CD4-positive, alpha-beta T cell treated with Interleukin-17A for 1 hour (primary cell): Measurements from ENCODE around the gene CDC45.
A peak's percentile ranks its signal among the peaks of the same experiment; 100 is the strongest.

Experiments used
- DNase-seq: peaks from one replicate; pipeline ENCODE4 v3.0.0-alpha.2; 2020

CDC45 gene

DNA sequence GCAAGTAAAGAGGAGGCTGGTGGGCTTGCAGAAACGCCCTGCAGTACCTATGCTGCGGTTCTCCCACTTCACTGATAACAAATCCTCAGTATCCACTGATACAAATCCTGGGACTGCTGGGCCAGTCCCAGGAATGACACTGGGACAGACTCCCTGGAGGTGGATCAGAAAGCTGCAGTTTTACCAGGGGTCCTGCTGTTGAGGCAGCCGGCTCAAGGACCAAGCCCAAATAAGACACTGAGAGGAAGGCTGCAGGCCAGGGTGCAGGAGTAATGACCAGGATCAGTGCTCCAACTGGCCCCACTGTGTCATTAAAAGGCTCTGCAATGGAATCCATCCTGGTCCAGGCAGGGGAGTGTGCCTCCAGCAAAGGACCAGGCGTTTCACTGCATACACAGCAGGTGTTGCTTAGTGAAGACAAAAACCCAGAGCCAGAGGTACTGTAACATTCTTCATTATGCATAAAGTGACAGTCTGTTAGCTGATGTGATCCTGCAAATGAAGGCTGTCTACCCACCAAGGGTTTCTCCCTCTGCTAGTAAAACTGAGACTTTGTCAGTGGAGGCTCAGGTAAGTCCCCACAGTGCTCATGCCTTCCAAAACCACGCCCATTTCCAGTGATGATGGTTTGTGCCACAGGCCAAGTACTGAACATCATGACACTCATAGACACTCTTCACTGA, 30.8 kb upstream of the CDC45 start:
- peak; percentile 13 for DNase-seq

DNA sequence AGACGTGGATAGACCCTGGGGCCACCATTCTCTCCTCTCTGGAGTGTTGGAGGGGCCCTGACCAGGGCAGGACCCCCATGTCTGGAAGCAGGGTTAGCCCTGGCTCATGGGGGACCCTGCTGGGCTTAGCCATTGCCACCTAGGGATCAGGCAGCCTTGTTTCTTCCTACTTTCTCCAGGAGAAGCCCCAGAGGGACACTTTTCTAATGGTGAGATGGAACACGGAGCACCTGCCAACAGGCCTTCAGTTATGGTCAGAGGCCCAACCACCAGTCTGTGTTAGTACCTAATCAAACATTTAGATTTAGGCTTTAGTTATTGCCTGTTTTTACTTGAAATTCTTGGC, 30.3 kb upstream of the CDC45 start:
- no peak for DNase-seq

DNA sequence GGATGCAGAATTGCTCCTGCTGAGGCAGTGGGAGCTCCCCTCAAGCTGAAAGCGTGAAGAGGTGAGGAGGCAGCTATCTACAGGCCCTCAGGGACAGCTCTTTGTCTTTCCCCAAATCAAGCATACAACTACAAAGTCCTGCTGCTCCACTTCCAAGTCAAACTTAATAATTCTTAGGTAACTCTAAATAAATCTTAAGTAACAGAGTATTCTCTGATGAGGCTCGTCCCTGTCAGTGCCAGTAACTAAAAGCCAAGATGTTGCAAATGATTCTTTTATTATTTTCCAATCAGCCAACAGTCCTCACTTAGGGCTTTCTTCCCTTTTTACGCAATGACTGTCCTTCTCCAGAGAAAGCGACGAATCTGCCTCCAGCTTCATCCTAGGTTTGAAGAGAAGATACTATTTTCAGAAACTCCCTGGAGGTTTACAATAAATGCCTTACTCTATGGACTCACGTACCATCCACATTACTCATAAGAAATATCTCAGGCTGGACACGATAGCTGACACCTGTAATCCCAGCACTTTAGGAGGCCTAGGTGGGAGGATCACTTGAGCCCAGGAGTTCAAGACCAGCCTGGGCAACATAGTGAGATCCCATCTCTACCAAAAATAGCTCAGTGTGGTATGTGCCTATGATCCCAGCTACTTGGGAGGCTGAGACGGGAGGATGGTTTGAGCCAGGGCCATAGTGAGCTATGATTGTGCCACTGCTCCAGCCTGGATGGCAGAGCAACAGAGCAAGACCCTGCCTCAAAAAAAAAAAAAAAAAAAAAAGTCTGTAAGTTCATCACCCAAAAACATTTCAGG, 29.2 kb upstream of the CDC45 start:
- DNase-seq, result no peak

DNA sequence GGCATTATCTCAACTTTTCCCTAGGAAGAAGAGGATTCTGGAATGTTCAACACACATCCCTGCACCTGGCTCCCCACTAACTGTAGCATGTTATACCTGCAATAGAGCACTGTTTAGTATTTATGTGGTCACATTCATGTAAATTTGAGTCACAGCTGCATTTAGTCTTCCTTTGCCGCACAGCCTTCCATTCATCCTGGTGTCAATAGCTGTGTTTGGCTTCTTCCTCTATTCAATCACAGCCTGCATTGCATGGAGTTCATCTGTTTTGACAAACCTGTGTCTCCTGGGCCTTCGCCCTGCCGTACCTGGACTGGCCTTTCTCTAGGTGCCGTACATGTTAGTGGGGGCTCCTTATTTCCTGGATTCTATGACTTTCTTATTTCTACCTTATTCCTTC, 28.1 kb upstream of the CDC45 start:
- no peak for DNase-seq

DNA sequence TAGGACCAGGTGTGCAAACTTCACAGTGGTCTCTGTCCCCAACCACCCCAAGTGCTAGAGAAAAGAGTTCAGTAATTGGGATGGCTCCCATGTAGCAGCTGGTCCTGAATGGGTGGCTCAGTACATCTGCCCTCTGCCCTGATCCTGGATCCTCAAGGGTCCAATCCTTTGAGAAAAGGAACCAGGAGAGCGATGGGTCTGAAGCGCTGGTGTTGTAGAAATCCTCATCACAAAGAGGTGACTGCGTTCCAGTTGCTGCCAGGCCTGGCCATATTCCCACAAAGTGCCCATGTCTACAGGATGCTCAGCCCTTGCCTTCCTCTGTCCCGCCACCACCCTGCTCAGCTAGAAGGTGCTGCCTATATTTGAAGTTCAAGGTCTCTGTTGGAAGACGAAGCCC, 26.0 kb upstream of the CDC45 start:
- DNase-seq, result no peak

DNA sequence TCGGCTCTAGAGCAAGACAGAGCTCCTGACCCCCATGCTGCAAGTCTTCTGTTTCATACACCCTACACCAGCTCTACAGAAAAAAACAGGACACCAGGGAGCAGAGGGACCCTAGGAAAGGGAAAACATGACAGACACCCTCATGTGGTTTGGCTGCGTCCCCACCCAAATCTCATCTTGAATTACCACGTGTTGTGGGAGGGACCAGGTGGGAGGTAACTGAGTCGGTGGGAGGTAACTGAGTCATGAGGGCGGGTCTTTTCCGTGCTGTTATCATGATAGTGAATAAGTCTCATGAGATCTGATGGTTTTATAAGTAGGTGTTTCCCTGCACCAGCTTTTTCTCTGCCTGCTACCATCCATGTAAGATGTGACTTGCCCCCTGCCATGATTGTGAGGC, 25.6 kb upstream of the CDC45 start:
- no peak for DNase-seq

DNA sequence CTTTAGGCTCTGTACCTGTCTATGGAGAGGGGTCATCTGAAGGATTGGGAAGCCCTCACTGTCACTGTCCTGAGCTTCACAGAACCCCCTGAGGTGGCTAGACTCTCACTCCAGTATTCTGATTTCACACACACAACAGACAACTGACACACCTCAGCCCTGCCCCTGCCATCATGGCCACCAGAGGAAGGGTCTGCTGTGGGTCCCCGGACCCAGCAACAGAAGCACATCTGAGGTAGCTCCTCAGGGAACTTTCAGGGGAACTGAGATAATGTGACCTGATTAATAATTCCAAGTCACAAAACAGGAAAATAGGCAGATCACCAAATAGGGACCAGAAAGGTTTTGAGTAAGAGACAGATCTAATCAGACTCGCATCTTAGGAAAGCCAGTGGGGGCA, 24.7 kb upstream of the CDC45 start:
- DNase-seq, result no peak

DNA sequence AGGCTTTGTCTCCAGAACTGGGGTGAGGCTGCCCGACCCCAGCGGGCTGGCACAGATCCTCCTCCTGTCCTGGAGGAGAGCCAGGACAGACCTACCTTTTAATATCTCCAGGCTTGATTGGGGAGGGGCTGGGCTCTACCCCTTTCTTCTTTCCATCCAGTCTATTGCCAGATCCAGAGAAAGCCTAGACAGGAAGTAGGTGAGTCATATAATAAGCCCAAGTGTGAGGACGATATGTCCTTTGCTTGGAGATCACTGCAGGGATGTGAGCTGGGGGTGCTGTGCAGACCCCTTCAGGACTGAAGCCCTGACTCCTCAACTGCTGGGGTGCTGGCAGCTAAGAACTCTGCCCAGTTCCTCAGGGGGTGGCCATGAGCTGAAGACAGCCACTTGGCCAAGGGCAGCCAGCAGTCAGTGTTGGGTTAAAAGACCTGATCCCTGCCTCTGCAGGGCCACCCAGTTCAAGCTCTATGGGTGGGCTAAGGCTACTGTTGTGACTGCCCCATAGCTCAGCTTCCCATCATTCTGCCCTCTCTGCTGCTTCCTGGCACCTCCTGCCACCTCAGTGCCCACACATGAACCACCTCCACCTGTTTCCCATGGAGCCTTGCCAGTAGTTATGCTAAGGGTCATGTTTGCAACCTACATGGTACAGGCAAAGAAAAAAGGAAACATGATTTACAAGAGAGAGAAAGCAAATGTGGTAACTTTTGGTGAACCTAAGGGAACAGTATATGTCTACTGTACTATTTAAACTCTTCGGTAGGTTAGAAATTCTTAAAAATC, 23.9 kb upstream of the CDC45 start:
- DNase-seq, result no peak

DNA sequence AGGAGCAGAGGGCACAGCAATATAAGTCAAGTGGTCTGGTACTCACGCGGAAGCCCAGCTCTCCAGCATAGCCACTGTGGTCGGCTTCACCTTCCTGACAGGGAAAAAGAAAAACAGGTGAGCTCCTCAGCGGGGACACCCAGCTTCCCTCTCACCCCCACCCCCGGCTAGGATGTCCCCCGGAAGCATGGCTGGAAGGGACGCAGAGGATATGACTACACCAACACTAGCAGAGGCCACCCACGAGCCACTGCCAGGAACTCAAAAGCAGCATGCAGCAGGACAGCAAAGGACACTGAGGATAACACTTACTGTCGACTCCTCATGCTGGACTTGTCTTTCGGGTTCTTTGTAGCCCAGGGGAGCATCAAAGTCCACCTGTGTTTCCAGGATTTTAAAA, 23.2 kb upstream of the CDC45 start:
- DNase-seq, result no peak

DNA sequence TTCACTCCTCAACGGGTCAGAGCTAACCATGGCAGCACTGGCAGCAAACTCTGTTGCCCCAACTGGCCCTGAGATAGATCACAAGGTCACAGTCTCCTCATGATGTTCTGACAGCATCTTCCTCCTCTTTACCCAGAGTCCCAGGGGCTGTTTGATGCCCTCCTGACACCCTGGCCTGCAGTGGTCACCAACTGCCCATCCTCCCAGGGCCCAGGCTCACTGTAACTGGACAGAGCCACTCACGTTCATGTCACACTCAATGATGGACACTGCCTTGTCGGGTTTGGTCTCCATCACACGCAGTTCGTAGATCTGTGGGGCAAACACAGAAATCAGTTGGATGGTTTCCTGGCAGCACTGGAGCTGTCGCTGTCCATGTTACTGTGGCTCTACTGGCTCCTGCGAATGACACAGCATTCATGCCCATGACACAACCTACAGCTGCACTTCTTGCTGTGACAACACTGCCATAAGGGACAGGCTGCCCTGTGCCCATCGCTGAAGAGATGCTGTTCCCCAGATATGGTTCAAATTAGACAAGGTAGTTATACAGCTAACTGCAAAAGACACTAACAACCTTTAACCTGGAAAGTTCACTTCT, 21.8 kb upstream of the CDC45 start:
- no peak for DNase-seq

DNA sequence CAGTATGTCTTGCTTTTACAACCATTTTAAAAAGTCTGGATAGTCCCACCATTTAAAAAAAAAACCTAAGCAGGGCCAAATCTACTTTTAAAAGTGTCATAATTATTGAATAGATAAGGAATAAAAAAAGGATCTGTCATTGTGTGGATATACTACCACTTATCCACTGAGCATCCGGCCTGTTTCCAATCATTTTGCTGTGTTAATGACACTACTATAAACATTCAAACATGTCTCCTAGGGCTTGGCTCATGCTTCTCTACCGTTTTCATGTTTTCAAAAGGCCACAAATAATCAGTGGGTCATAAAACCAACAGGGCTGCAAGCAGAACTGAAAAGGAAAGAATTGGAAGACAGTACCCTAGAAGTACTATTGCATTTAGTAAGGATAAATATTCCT, 19.7 kb upstream of the CDC45 start:
- no peak for DNase-seq

DNA sequence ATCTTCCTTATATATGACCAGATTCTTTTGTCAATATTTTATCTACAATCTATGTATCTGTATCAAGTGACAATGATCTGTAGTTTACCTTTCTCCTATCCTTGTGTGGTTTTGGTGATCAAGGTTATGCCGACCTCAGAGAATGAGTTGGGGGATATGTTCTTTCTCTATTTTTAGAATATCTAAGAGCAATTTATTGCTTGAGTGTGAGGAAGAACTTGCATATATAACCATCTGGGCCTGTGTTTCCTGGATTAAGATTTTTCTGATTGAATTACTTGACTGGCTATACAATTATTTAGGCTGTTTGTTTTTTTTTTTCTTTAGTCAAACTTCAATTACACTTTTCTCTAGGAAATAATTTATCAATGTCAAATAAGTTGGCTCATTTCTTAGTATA, 18.2 kb upstream of the CDC45 start:
- no peak for DNase-seq

DNA sequence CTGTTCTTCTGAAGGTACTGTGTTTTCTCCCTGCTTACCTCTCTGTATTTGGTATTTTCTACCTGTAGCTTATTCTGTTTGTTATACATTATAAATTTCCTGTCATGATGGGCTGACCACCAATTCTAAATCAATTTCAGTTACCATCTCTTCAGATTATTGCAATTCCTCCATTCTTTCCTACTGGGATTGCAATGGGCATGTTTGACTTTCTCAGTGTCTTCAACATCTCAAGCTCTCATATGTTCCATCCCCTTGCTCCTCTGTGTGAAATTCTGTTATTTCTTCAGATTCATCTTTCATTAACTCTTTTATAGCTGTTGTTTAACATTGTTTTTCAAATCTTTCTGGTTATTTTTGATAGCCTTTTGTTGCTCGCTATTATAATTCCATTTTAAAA, 16.7 kb upstream of the CDC45 start:
- DNase-seq, result no peak

DNA sequence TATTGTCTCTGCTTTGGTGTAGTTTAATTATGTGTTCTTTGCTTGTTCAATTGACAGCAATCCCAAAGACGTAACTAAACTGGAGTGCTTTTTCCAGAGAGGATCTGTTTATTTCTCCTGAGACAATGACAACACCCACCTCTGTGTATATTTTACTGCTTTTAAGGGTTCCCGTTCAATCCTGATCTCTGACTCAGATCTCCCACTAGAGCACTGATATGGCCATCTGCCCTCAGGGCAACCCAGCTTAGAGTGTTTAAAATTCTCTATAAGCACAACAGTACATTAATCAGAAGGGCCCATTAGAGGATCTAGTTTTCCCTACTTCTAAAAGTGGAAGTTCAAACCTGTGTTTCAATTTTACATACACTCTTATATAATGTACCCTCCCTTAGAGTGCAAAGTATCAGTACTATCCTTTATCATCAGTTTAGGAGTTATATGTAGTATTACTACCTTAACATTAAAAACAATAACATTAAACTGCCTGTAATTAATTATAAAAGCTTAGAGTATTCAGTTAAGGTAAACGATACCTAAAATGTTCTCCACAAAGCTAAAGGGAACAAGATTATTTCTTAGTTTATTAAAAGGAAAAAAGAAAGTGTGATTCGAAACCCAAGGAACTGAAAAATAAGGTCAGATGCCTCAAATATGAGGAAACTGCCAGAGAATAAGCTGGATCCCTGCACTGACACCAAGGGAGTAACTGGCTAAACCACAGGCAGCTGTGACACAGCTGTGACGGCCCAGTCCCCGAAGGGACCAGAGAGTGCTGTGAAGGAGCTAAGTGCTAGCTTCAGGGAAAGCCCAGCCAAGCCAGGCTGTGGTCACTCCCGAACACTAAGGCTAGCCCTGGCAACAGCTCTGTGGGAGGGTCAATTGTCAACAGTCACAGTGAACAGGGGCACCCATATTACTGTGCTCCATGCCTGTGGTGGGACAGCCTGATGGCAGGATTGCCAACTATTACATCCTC, 15.9 kb upstream of the CDC45 start:
- no peak for DNase-seq

DNA sequence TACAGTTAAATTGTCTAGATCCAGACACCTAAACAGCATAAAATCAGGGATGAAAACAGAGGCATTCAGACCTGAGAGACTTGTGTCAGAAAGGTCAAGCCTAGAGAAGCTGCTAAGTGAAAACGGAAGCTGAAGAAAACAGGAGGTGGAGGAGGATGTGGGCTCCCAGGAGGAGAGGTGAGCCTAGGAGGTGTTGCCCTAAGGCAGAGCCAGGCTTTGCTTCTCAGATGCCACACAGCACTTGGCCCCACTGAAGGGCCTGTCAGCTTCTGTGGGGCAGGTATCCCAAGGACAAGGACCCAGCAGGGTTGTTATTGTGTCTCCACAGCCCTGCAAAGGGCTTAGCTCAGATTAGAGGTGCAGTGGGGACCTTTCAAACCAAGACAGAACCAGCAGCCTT, 15.2 kb upstream of the CDC45 start:
- no peak for DNase-seq

DNA sequence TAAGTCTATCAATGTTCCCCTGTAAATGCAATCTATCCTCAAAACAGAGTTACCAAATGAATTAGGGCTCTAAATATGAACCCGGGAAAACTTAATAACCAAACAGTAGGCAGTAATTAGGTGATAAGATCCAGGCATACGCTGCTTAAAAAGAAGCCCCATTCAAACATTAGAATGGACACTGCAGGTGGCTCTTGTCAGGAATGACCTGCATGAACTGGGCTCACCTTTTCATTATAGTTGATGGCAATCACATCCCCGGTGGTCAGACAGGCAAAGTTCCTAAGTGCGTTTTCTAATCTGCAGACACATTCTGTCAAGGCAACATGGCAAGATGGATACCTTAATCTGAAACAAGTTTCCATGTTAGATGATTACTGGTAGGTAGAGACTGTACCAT, 14.7 kb upstream of the CDC45 start:
- no peak for DNase-seq

DNA sequence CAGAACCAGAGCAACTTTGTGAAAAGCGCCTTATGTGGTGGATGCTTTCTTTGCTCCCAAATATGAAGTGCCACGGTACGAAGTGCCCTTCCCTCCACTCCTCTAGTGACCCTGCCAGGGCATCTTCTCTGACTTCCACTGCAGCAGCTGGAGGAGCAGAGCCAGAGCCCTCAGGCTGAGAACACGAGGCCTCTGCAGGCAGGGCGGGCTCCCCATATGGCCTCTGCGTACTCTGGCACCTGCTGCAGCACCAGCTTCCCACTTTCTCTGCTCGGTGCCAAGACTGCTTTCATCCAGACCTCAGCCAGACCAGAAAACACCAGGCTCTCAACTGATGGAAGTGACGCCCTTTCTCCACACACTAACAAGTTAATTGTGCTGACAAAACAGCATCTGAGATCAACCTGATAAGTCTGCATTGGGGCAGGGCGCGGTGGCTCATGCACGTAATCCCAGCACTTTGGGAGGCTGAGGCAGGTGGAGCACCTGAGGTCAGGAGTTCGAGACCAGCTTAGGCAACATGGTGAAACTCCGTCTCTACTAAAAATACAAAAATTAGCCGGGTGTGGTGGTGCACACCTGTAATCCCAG, 13.5 kb upstream of the CDC45 start:
- DNase-seq, result no peak

DNA sequence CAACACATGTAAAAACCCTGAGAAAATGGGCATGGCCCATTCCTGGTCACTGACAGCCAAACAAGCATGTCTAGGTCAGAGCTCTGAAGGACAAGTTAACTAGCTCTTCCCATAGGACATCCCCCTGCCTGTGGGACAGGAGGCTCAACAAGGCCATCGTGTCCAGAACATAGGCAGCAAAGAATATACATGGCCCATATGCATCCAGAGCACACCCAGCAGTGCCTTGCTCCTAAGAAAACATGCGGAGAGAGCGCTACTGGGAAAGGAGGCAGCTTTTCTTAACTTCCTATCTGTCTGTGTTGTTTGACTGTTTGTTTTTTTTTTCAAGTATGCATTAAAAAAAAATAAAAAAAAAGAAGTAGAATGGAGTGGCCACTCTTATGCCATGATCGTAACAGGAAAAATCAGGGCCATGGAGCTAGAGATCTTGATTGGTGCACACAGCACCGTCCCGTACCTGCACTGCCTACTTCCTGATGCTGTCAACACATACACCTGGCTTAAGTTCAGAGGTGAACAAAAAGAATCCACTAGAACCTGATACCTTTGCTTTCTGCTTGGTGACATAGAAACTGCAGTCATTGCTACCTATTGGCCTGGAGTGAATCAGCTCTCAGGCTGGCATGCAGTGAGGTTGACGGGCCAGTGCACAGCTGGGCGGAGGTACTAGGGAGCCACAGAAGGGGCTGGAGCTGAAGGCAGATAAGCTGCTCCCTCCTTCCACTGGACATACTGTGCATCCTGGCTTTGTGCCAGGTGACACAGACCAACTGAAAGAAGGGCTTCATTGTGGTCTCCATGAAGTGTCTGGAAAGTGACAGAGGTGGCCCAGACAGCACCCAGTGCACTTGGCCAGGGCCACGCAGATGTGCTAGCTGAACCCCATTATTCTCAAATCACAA, 12.6 kb upstream of the CDC45 start:
- DNase-seq, result no peak

DNA sequence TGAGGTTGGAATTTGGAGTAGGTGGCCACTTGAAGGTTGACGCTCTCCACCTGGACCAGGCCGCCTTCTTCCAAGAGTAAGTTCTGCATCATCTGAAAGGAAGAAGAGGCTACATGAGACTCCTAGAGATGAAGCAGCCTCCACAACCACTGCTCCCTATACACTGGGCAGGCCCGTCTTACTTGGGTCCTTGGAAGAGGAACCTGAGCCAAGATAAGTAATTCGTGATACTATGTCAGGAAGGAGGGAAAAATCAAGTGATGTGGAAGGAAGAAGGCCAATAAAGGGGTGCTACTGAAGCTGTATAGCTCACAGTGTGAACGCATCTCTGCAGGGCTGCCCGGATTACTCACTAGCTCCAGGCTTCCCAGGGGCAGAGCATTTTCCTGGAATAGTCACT, 11.8 kb upstream of the CDC45 start:
- DNase-seq, result no peak

DNA sequence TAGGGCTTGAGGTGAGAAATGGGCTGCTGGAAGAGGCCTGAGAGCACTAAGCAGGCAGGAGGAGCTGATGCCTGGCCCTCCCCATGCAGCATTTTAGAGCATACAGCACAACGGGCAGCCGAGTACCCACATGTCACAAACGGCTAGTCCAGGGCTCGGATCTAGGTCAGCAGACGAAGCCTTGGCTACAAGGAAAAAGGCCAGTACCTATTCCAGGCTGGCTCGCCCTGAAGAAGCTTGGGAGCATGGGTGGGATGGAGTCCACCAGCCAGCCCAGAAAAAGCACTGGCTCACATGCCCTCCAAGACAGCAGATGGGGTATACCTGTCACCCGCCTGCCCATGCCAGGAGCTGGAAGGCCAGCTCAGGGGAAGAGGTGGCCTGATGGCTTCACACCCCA, 10.3 kb upstream of the CDC45 start:
- DNase-seq, result no peak

DNA sequence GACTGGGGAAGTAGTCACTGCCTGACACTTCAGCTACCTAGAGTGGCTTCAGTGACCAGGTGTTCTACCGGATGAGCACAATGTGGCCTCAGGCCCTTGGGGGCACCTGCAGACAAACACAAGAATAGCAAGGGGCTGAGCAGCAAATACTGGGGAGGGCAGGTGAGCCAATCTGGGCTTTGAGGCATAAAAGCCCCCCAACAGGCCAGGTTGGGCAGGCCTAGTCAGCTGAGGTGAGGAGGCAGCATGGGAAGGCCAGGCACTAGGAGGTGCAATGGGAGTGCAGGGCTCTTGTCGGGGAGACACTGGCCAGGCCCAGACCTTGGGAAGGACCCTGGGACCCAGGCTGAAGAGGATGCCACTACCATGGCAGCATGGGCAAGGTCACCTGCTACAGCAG, 9.7 kb upstream of the CDC45 start:
- DNase-seq, result no peak
